Kidney epithelial cell (primary cell): ENCODE measurements around the gene AGAP3. TPM values are rescaled to one million over a fixed set of nuclear protein-coding genes. Genes with fewer than 3 reads are reported as not detected.

ENCODE experiments used
- DNase-seq: peaks from one replicate; pipeline ENCODE4 v3.0.0-alpha.2; 2010; ENCODE audit warnings: low read depth
- H3K27me3 ChIP-seq: 2 replicates; pipeline ENCODE4 v1.6.0; 2011; ENCODE audit warnings: low read length; ENCODE audit not compliant: control insufficient read depth, insufficient read depth
- H3K36me3 ChIP-seq: 2 replicates; pipeline ENCODE4 v1.5.1; 2011; ENCODE audit warnings: low read length; ENCODE audit not compliant: control insufficient read depth, insufficient read depth
- H3K4me3 ChIP-seq: 2 replicates; pipeline ENCODE4 v1.5.1; 2011; ENCODE audit warnings: low read depth, mild to moderate bottlenecking, control low read depth, low read length
- CTCF ChIP-seq: IDR thresholded peaks from 2 replicates; pipeline ENCODE4 v1.5.1; 2011; ENCODE audit warnings: mild to moderate bottlenecking, moderate library complexity, low read length, control low read depth, inconsistent platforms; ENCODE audit not compliant: insufficient read depth, poor library complexity, severe bottlenecking
- total RNA-seq: library from RNA; depleted of rRNA; stranded (reverse); fragments of >200 nt; gene quantifications from 2 replicates; pipeline ENCODE4 v1.2.3, GENCODE V29; 2015

Gene AGAP3
- total RNA-seq, 1 donor from 2014 or later: 77.4 TPM

- DNase-seq: no peak
- no peak for TF ChIP-seq CTCF
- H3K36me3 ChIP-seq: no peaks in the 10 kb centered on the region
- no peak overlapping the region for H3K4me3 ChIP-seq
- peaks cover 32% of the 10 kb centered on the region for H3K27me3 ChIP-seq
Measured at GRCh38 chr7:151048911-151049463, 37.3 kb upstream of the AGAP3 start.

- Histone ChIP-seq H3K4me3 (no peak overlapping the region), H3K36me3 (no peaks in the 10 kb centered on the region), H3K27me3 (peaks cover 32% of the 10 kb centered on the region)
- TF ChIP-seq CTCF: no peak
- no peak for DNase-seq
Measured at GRCh38 chr7:151051108-151051507, 35.2 kb upstream of the AGAP3 start.

GRCh38 chr7:151053096-151053495, 33.2 kb upstream of the AGAP3 start:
- TF ChIP-seq CTCF: no peak
- no peak for DNase-seq
- Histone ChIP-seq H3K4me3 (no peak overlapping the region), H3K27me3 (peaks cover 31% of the 10 kb centered on the region), H3K36me3 (no peaks in the 10 kb centered on the region)

GRCh38 chr7:151053751-151054150, 32.5 kb upstream of the AGAP3 start:
- no peak for DNase-seq
- H3K4me3 ChIP-seq: no peak overlapping the region

GRCh38 chr7:151056283-151056665, 30.0 kb upstream of the AGAP3 start:
- no peak for DNase-seq
- no peaks in the 10 kb centered on the region for H3K36me3 ChIP-seq
- peaks cover under 1% of the 10 kb centered on the region for H3K27me3 ChIP-seq
- TF ChIP-seq CTCF: no peak
- no peak overlapping the region for H3K4me3 ChIP-seq

More at GRCh38 chr7:151053751-151054150, 32.5 kb upstream of the AGAP3 start:
- Histone ChIP-seq H3K27me3 (peaks cover 24% of the 10 kb centered on the region), H3K36me3 (no peaks in the 10 kb centered on the region)
- TF ChIP-seq CTCF: no peak
